ENCODE measurements around the gene B4GALT1.

GRCh38 chr9:33170464-33171415 lies 3.6 kb upstream of the B4GALT1 start:
- TF ChIP-seq POLR2A (IDR thresholded peaks at IDR 0.05; ENCODE audit: low read length) (no peak), GATA1 (IDR thresholded peaks at IDR 0.05; ENCODE audit: low read depth, low read length) (no peak)
